Upper lobe of left lung (tissue), 6 donors: ENCODE data around the gene CXCL8. TPM values are rescaled to one million over a fixed set of nuclear protein-coding genes. Genes with fewer than 3 reads are reported as not detected.

Experiments used
- ATAC-seq, 2 donors: fragments of 200-7000 bp; cut with Tn5 transposase; one replicate each; pipeline ENCODE4 v1.9.1; 2022; ENCODE audit warnings: mild to moderate bottlenecking in 2 of 2, moderate library complexity in 2 of 2; ENCODE audit not compliant: low FRiP score in 2 of 2
- DNase-seq, 2 donors: peaks; one replicate each; pipeline ENCODE4 v3.0.0-alpha.2; 2019 to 2020
- H3K27ac ChIP-seq, 4 donors: fragments of 200-600 bp; sonication (generic); one replicate each; pipeline ENCODE4 v1.5.1; 2016 to 2019
- H3K27me3 ChIP-seq, 4 donors: fragments of 200-600 bp; sonication (generic); one replicate each; pipeline ENCODE4 v1.5.1; 2017 to 2019
- H3K36me3 ChIP-seq, 4 donors: fragments of 200-600 bp; sonication (generic); one replicate each; pipeline ENCODE4 v1.5.1; 2016 to 2019
- H3K4me1 ChIP-seq, 4 donors: fragments of 200-600 bp; sonication (generic); one replicate each; pipeline ENCODE4 v1.5.1; 2018 to 2019
- H3K4me3 ChIP-seq, 4 donors: fragments of 200-600 bp; sonication (generic); one replicate each; pipeline ENCODE4 v1.5.1; 2017 to 2019; ENCODE audit warnings: mild to moderate bottlenecking in 2 of 4, moderate library complexity in 1 of 4
- H3K9me3 ChIP-seq, 4 donors: fragments of 200-600 bp; sonication (generic); one replicate each; pipeline ENCODE4 v1.5.1; 2018 to 2019
- CTCF ChIP-seq, 6 experiments: fragments of 450-650 bp in 4 of 6; fragments of 200-600 bp in 2 of 6; sonication (generic) in 2 of 6; IDR thresholded peaks; one replicate each; pipeline ENCODE4 v1.5.1; 2016 to 2019; ENCODE audit warnings: antibody characterized with exemption in 6 of 6
- EP300 ChIP-seq, 4 donors: sonication (generic); formaldehyde crosslinking; IDR thresholded peaks; one replicate each; pipeline ENCODE4 v1.5.1; 2017; ENCODE audit warnings: antibody characterized with exemption in 4 of 4, control low read depth in 2 of 4
- POLR2A ChIP-seq, 4 donors: fragments of 450-650 bp; IDR thresholded peaks; one replicate each; pipeline ENCODE4 v1.5.1; 2016 to 2017; ENCODE audit warnings: antibody characterized with exemption in 4 of 4, mild to moderate bottlenecking in 2 of 4
- POLR2AphosphoS5 ChIP-seq, 2 donors: sonication (generic); formaldehyde crosslinking; IDR thresholded peaks; one replicate each; pipeline ENCODE4 v1.5.1; 2017; ENCODE audit warnings: antibody characterized with exemption in 2 of 2
- WGBS, 2 donors: methylation state at CpG; one replicate each; pipeline ENCODE4 v1.1.5; 2017 to 2018; 5-methylcytosine and 5-hydroxymethylcytosine counted together
- total RNA-seq, 6 donors: library from RNA; depleted of rRNA in 4 of 6; stranded (reverse); fragments of >200 nt in 4 of 6; gene quantifications; one replicate each; pipeline versions ENCODE4 v1.1.0 to v1.2.1, GENCODE V29; 2016 to 2021
- donor health status: DM: no; HTN: no; CAD: no; lungs with moderate emphysema.
- donor health status: DM: no; HTN: yes; CAD: no; lungs with severe emphysema.

Gene CXCL8
- total RNA-seq, 6 donors from 2014 or later = 3.7 to 35.6 (median 12.2) TPM

GRCh38 chr4:73714647-73715046 is 25.7 kb upstream of the CXCL8 start:
- Histone ChIP-seq H3K36me3 (no peaks in the 10 kb centered on the region), H3K4me3 (no peak overlapping the region), H3K4me1 (no peaks in the 10 kb centered on the region), H3K27ac (no peak overlapping the region), H3K27me3 (no peaks in the 10 kb centered on the region), H3K9me3 (no peaks in the 10 kb centered on the region)
- no peak for DNase-seq
- 91 to 93% methylated on average over 2 of the region's 2 CpGs for WGBS, 2 donors
- ATAC-seq = no peak
- no peak for TF ChIP-seq CTCF (IDR thresholded peaks at IDR 0.05)
- TF ChIP-seq EP300 (IDR thresholded peaks at IDR 0.05) = no peak
- no peak for TF ChIP-seq POLR2A (IDR thresholded peaks at IDR 0.05)
- no peak for TF ChIP-seq POLR2AphosphoS5 (IDR thresholded peaks at IDR 0.05)

- no peak for DNase-seq
- WGBS, 2 donors = 69 to 87% methylated on average over 2 of the region's 2 CpGs
- H3K36me3 ChIP-seq = no peaks in the 10 kb centered on the region
- ATAC-seq = no peak
- H3K4me1 ChIP-seq = no peaks in the 10 kb centered on the region
- no peak overlapping the region for H3K4me3 ChIP-seq
- no peaks in the 10 kb centered on the region for H3K27me3 ChIP-seq
- TF ChIP-seq POLR2A (IDR thresholded peaks at IDR 0.05) (no peak), CTCF (IDR thresholded peaks at IDR 0.05) (no peak), POLR2AphosphoS5 (IDR thresholded peaks at IDR 0.05) (no peak)
- H3K27ac ChIP-seq = no peak overlapping the region
- H3K9me3 ChIP-seq = no peaks in the 10 kb centered on the region
Measured at GRCh38 chr4:73715659-73716058, 24.7 kb upstream of the CXCL8 start.

GRCh38 chr4:73718375-73719373 is 21.7 kb upstream of the CXCL8 start:
- no peak for DNase-seq
- Histone ChIP-seq H3K27me3 (no peaks in the 10 kb centered on the region), H3K27ac (peak overlapping the region; percentile 2 to 69 (median 28)), H3K9me3 (no peaks in the 10 kb centered on the region), H3K4me1 (peaks cover 0 to 8% (median 3%) of the 10 kb centered on the region in 4 donors), H3K4me3 (no peak overlapping the region), H3K36me3 (no peaks in the 10 kb centered on the region)
- 91 to 100% methylated on average over 1 of the region's 1 CpG for WGBS, 2 donors
- ATAC-seq = no peak
- no peak for TF ChIP-seq CTCF (IDR thresholded peaks at IDR 0.05)
- no peak for TF ChIP-seq POLR2AphosphoS5 (IDR thresholded peaks at IDR 0.05)
- no peak for TF ChIP-seq EP300 (IDR thresholded peaks at IDR 0.05)
- no peak for TF ChIP-seq POLR2A (IDR thresholded peaks at IDR 0.05)

GRCh38 chr4:73721435-73721834 is 18.9 kb upstream of the CXCL8 start:
- no peaks in the 10 kb centered on the region for H3K9me3 ChIP-seq
- no peak for TF ChIP-seq EP300 (IDR thresholded peaks at IDR 0.05)
- TF ChIP-seq POLR2A (IDR thresholded peaks at IDR 0.05) = no peak
- TF ChIP-seq CTCF (IDR thresholded peaks at IDR 0.05) = no peak
- peak in 1 of 2 donors; percentile 46 for TF ChIP-seq POLR2AphosphoS5 (IDR thresholded peaks at IDR 0.05)
- peak overlapping the region in 1 of 4 donors; percentile 25 for H3K27ac ChIP-seq
- 60 to 71% methylated on average over 1 of the region's 1 CpG for WGBS, 2 donors
- peaks cover 0 to 16% (median 9%) of the 10 kb centered on the region in 4 donors for H3K4me1 ChIP-seq
- ATAC-seq = peak in 1 of 2 donors; percentile 84
- DNase-seq = no peak
- no peaks in the 10 kb centered on the region for H3K36me3 ChIP-seq
- no peak overlapping the region for H3K4me3 ChIP-seq
- H3K27me3 ChIP-seq = no peaks in the 10 kb centered on the region
